Coronary artery (tissue), 2 donors: ENCODE data around the gene LIG4.
"Not testable (repeated sequence)": the region's sequence is repeated elsewhere in the genome, so short reads cannot be mapped to it uniquely, and the experiment has no call there.

Source experiments
- DNase-seq: peaks from one replicate; pipeline ENCODE4 v3.0.0-alpha.2; 2017; ENCODE audit warnings: low spot score
- H3K27ac ChIP-seq, 2 donors: fragments of 200-600 bp; sonication (generic); one replicate each; pipeline ENCODE4 v1.5.1; 2016 to 2019
- H3K4me3 ChIP-seq: fragments of 200-600 bp; sonication (generic); 2 replicates; pipeline ENCODE4 v1.5.1; 2016; ENCODE audit warnings: mild to moderate bottlenecking, moderate library complexity
- TF ChIP-seq, protein P1 (sequence below): fragments of 200-600 bp; sonication (generic); IDR thresholded peaks from one replicate; pipeline ENCODE4 v1.5.1; 2019; ENCODE audit warnings: antibody characterized with exemption

LIG4 gene

GRCh38 chr13:108225440-108225839 lies 10.1 kb upstream of the LIG4 start:
- no peak for DNase-seq
- H3K27ac ChIP-seq = no peak overlapping the region
- TF ChIP-seq, protein P1, sequence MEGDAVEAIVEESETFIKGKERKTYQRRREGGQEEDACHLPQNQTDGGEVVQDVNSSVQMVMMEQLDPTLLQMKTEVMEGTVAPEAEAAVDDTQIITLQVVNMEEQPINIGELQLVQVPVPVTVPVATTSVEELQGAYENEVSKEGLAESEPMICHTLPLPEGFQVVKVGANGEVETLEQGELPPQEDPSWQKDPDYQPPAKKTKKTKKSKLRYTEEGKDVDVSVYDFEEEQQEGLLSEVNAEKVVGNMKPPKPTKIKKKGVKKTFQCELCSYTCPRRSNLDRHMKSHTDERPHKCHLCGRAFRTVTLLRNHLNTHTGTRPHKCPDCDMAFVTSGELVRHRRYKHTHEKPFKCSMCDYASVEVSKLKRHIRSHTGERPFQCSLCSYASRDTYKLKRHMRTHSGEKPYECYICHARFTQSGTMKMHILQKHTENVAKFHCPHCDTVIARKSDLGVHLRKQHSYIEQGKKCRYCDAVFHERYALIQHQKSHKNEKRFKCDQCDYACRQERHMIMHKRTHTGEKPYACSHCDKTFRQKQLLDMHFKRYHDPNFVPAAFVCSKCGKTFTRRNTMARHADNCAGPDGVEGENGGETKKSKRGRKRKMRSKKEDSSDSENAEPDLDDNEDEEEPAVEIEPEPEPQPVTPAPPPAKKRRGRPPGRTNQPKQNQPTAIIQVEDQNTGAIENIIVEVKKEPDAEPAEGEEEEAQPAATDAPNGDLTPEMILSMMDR = no peak
- H3K4me3 ChIP-seq = no peak overlapping the region

GRCh38 chr13:108223687-108224503 lies 8.6 kb upstream of the LIG4 start:
- TF ChIP-seq, protein P1 = no peak
- H3K27ac ChIP-seq = no peak overlapping the region
- H3K4me3 ChIP-seq = no peak overlapping the region
- no peak for DNase-seq

DNA sequence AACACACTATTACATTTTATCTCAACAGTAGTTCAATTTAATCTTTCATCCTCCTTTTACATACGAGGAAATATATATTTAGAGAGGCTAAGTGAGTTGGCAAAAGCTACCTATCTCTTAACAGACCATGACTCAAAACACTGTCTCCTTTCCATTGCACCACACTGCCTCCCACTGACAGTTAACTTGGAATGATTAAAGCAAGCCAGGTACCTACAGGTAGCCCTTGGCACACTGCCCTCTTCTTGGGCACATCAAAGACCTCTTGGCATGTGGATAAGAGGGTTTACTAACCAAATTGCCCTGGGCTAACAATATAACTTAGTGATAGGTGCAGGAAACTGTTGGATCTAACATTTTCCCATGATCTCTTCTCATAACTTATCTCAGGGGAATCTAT lies 4.7 kb upstream of the LIG4 start:
- H3K27ac ChIP-seq = peak overlapping the region in 1 of 2 donors; percentile 4
- DNase-seq = no peak
- TF ChIP-seq, protein P1 = no peak
- peak overlapping the region; percentile 100 for H3K4me3 ChIP-seq

DNA sequence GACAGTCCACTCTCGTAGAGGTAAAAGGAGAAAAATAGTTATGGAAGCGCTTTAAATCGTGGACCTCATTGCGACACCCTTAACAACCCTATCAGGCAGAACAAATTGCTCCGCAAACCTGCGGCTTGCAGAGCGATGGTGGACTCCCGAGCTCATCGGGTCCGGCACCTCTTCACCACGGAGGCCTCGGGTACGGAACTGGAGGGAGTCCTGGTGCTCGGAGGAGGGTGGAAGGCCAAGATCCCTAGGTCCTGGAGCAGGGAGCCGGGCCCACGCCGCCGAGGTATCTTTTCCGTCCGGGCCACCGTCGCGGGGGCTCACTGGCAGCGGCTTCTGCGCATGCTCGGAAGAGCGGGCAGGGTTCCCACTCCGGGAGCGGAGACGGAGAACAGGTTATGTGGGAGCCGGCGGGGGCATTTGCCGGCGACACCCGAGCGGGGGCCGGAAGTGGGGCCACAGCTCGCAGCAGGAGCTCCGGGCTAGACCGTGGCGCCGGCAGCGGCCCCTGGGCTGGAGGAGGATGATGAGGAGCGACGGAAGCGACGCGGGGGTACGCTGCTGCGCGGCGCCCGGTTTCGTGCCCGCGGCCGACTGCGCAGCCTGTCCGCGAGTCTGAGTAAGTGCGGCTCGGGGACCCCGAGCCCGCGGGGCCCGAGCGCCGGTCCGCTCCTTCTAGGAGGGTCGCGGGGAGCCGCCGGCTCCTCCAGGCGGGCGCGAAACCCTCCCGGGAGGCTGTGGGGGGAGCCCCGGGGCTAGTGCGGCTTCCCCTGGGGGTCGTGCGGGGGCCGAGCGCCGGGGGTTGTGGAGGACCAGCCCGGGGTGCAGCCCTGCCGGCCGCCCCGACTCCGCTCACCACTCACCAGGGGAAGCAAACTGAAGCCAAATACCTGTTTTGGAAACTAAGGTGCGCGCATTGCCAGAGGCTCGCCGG lies 3.0 kb upstream of the LIG4 start, which contains the start of gene ABHD13:
ABHD13 (plus strand) TSS at position 349 of the 931 bp plus-strand sequence. CDS start 10,827 bp downstream, outside the sequence.
- TF ChIP-seq, protein P1 = no peak
- peak within 1 kb of the TSS; percentile 88 to 90 for H3K27ac ChIP-seq
- peak; percentile 95 for DNase-seq

GRCh38 chr13:108217307-108218043 lies 2.1 kb upstream of the LIG4 start:
- peak overlapping the region; percentile 88 to 90 for H3K27ac ChIP-seq
- not testable (repeated sequence) for DNase-seq

More for the DNA sequence above, 3.0 kb upstream of the LIG4 start, which contains the start of gene ABHD13:
- H3K4me3 ChIP-seq = peak within 1 kb of the TSS; percentile 100

GRCh38 chr13:108214441-108215271 lies 680 bp downstream of the LIG4 start:
- peak overlapping the region in 1 of 2 donors; percentile 76 for H3K27ac ChIP-seq
- TF ChIP-seq, protein P1 = no peak
- no peak for DNase-seq
- H3K4me3 ChIP-seq = peak overlapping the region; percentile 79

More at GRCh38 chr13:108217307-108218043, 2.1 kb upstream of the LIG4 start:
- H3K4me3 ChIP-seq = peak overlapping the region; percentile 100
